ENCODE results near the gene MOB2.
"Not testable (repeated sequence)": the region's sequence is repeated elsewhere in the genome, so short reads cannot be mapped to it uniquely, and the experiment has no call there.

The MOB2 gene

GRCh38 chr11:1516273-1517067, 29.9 kb upstream of the MOB2 start:
- peaks cover 5% of the 10 kb centered on the region for H3K36me3 ChIP-seq (ENCODE audit: insufficient read depth, low read length)
- no peak overlapping the region for H3K9ac ChIP-seq (ENCODE audit: low read depth, low read length)
- H3K4me1 ChIP-seq (ENCODE audit: control insufficient read depth, insufficient read depth, low read length), result peaks cover 3% of the 10 kb centered on the region
- no peak overlapping the region for H3K4me3 ChIP-seq (ENCODE audit: low read length)
- H3K9me3 ChIP-seq (replicated peaks; ENCODE audit: low read length), result no peaks in the 10 kb centered on the region
- no peak overlapping the region for H3K4me2 ChIP-seq (ENCODE audit: low read length)
- no peaks in the 10 kb centered on the region for H3K27me3 ChIP-seq (ENCODE audit: control insufficient read depth, insufficient read depth, low read length)

GRCh38 chr11:1515082-1516060, 28.8 kb upstream of the MOB2 start:
- Histone ChIP-seq H3K27me3 (ENCODE audit: control insufficient read depth, insufficient read depth, low read length) (no peaks in the 10 kb centered on the region), H3K4me3 (ENCODE audit: low read length) (no peak overlapping the region), H3K9me3 (replicated peaks; ENCODE audit: low read length) (no peaks in the 10 kb centered on the region), H3K36me3 (ENCODE audit: insufficient read depth, low read length) (peaks cover 5% of the 10 kb centered on the region), H3K9ac (ENCODE audit: low read depth, low read length) (no peak overlapping the region), H3K4me2 (ENCODE audit: low read length) (peak overlapping the region; percentile 71), H3K4me1 (ENCODE audit: control insufficient read depth, insufficient read depth, low read length) (peaks cover 3% of the 10 kb centered on the region)

GRCh38 chr11:1514336-1515061, 27.9 kb upstream of the MOB2 start:
- Histone ChIP-seq H3K4me3 (ENCODE audit: low read length) (no peak overlapping the region), H3K4me2 (ENCODE audit: low read length) (no peak overlapping the region), H3K9ac (ENCODE audit: low read depth, low read length) (no peak overlapping the region)

GRCh38 chr11:1513326-1514296, 27.0 kb upstream of the MOB2 start:
- Histone ChIP-seq H3K4me1 (ENCODE audit: control insufficient read depth, insufficient read depth, low read length) (peaks cover 3% of the 10 kb centered on the region), H3K4me3 (ENCODE audit: low read length) (no peak overlapping the region), H3K9me3 (replicated peaks; ENCODE audit: low read length) (no peaks in the 10 kb centered on the region)

More at GRCh38 chr11:1514336-1515061, 27.9 kb upstream of the MOB2 start:
- H3K9me3 ChIP-seq (replicated peaks; ENCODE audit: low read length), result no peaks in the 10 kb centered on the region
- peaks cover 5% of the 10 kb centered on the region for H3K36me3 ChIP-seq (ENCODE audit: insufficient read depth, low read length)
- H3K4me1 ChIP-seq (ENCODE audit: control insufficient read depth, insufficient read depth, low read length), result peaks cover 3% of the 10 kb centered on the region
- H3K27me3 ChIP-seq (ENCODE audit: control insufficient read depth, insufficient read depth, low read length), result no peaks in the 10 kb centered on the region

GRCh38 chr11:1512531-1513258, 26.1 kb upstream of the MOB2 start:
- not testable (repeated sequence) for H3K9me3 ChIP-seq (replicated peaks; ENCODE audit: low read length); H3K4me1 ChIP-seq (ENCODE audit: control insufficient read depth, insufficient read depth, low read length); H3K9ac ChIP-seq (ENCODE audit: low read depth, low read length); H3K4me3 ChIP-seq (ENCODE audit: low read length); H3K4me2 ChIP-seq (ENCODE audit: low read length); H3K27me3 ChIP-seq (ENCODE audit: control insufficient read depth, insufficient read depth, low read length); H3K36me3 ChIP-seq (ENCODE audit: insufficient read depth, low read length)

More at GRCh38 chr11:1513326-1514296, 27.0 kb upstream of the MOB2 start:
- peaks cover 5% of the 10 kb centered on the region for H3K36me3 ChIP-seq (ENCODE audit: insufficient read depth, low read length)
- H3K27me3 ChIP-seq (ENCODE audit: control insufficient read depth, insufficient read depth, low read length), result no peaks in the 10 kb centered on the region
- no peak overlapping the region for H3K9ac ChIP-seq (ENCODE audit: low read depth, low read length)
- H3K4me2 ChIP-seq (ENCODE audit: low read length), result no peak overlapping the region

- peaks cover 7% of the 10 kb centered on the region for H3K4me1 ChIP-seq (ENCODE audit: control insufficient read depth, insufficient read depth, low read length)
- no peak overlapping the region for H3K4me2 ChIP-seq (ENCODE audit: low read length)
- no peak overlapping the region for H3K9ac ChIP-seq (ENCODE audit: low read depth, low read length)
- no peak overlapping the region for H3K4me3 ChIP-seq (ENCODE audit: low read length)
- peaks cover 5% of the 10 kb centered on the region for H3K36me3 ChIP-seq (ENCODE audit: insufficient read depth, low read length)
- H3K9me3 ChIP-seq (replicated peaks; ENCODE audit: low read length), result no peaks in the 10 kb centered on the region
- no peaks in the 10 kb centered on the region for H3K27me3 ChIP-seq (ENCODE audit: control insufficient read depth, insufficient read depth, low read length)
Observed at GRCh38 chr11:1511937-1512496, 25.4 kb upstream of the MOB2 start.

GRCh38 chr11:1510928-1511327, 24.3 kb upstream of the MOB2 start:
- H3K9ac ChIP-seq (ENCODE audit: low read depth, low read length), result no peak overlapping the region
- peaks cover 7% of the 10 kb centered on the region for H3K4me1 ChIP-seq (ENCODE audit: control insufficient read depth, insufficient read depth, low read length)
- peaks cover 5% of the 10 kb centered on the region for H3K36me3 ChIP-seq (ENCODE audit: insufficient read depth, low read length)
- H3K4me3 ChIP-seq (ENCODE audit: low read length), result no peak overlapping the region
- no peak overlapping the region for H3K4me2 ChIP-seq (ENCODE audit: low read length)
- H3K9me3 ChIP-seq (replicated peaks; ENCODE audit: low read length), result no peaks in the 10 kb centered on the region
- no peaks in the 10 kb centered on the region for H3K27me3 ChIP-seq (ENCODE audit: control insufficient read depth, insufficient read depth, low read length)

GRCh38 chr11:1510351-1510750, 23.8 kb upstream of the MOB2 start:
- not testable (repeated sequence) for H3K4me1 ChIP-seq (ENCODE audit: control insufficient read depth, insufficient read depth, low read length); H3K9ac ChIP-seq (ENCODE audit: low read depth, low read length); H3K27me3 ChIP-seq (ENCODE audit: control insufficient read depth, insufficient read depth, low read length); H3K4me2 ChIP-seq (ENCODE audit: low read length); H3K9me3 ChIP-seq (replicated peaks; ENCODE audit: low read length); H3K4me3 ChIP-seq (ENCODE audit: low read length); H3K36me3 ChIP-seq (ENCODE audit: insufficient read depth, low read length)

GRCh38 chr11:1509626-1510255, 23.2 kb upstream of the MOB2 start:
- H3K4me3 ChIP-seq (ENCODE audit: low read length), result no peak overlapping the region
- no peaks in the 10 kb centered on the region for H3K9me3 ChIP-seq (replicated peaks; ENCODE audit: low read length)
- no peaks in the 10 kb centered on the region for H3K27me3 ChIP-seq (ENCODE audit: control insufficient read depth, insufficient read depth, low read length)
- H3K4me1 ChIP-seq (ENCODE audit: control insufficient read depth, insufficient read depth, low read length), result peaks cover 4% of the 10 kb centered on the region
- peaks cover 5% of the 10 kb centered on the region for H3K36me3 ChIP-seq (ENCODE audit: insufficient read depth, low read length)
- H3K4me2 ChIP-seq (ENCODE audit: low read length), result no peak overlapping the region
- H3K9ac ChIP-seq (ENCODE audit: low read depth, low read length), result no peak overlapping the region
